ENCODE data around the gene SLC35B4. TPM values are rescaled to one million over a fixed set of nuclear protein-coding genes. Genes with fewer than 3 reads are reported as not detected.
A peak's percentile ranks its signal among the peaks of the same experiment; 100 is the strongest.

The SLC35B4 gene
- total and polyA plus RNA-seq, 2 experiments from 2014 or later, result 12.9 to 22.2 TPM

GRCh38 chr7:134255814-134256213, 60.9 kb downstream of the SLC35B4 start:
- DNase-seq, result no peak
- in situ Hi-C loops (cut with MboI), result no loop called here
- H3K27me3 ChIP-seq (replicated peaks; ENCODE audit: insufficient read depth), result no peaks in the 10 kb centered on the region
- no peaks in the 10 kb centered on the region for H3K9me3 ChIP-seq (ENCODE audit: low read depth)
- TF ChIP-seq EZH2phosphoT487 (IDR thresholded peaks at IDR 0.05; ENCODE audit: insufficient read depth, low read depth) (no peak), EZH2 (IDR thresholded peaks at IDR 0.05; ENCODE audit: insufficient read depth, poor library complexity, severe bottlenecking) (no peak)
- H3K4me2 ChIP-seq (ENCODE audit: unreplicated experiment), result no peak overlapping the region
- H3K9ac ChIP-seq, result no peak overlapping the region
- H3F3A ChIP-seq (ENCODE audit: insufficient read depth), result no peaks in the 10 kb centered on the region
- whole genome bisulfite sequencing, 2 experiments (ENCODE audit: low coverage in 1 of 2, low lambda C conversion rate in 2 of 2, missing lambda C conversion rate in 2 of 2), result 52 to 53% methylated on average over 5 of the region's 5 CpGs
- H3K9me2 ChIP-seq (ENCODE audit: insufficient read depth), result no peaks in the 10 kb centered on the region
- no peaks in the 10 kb centered on the region for H4K20me1 ChIP-seq (ENCODE audit: insufficient read depth)
- H3K36me3 ChIP-seq (ENCODE audit: low read depth), result no peaks in the 10 kb centered on the region
- no peak overlapping the region for H2AFZ ChIP-seq
- H3K27ac ChIP-seq, result no peak overlapping the region
- H3K79me2 ChIP-seq (ENCODE audit: insufficient read depth), result no peaks in the 10 kb centered on the region
- no peaks in the 10 kb centered on the region for H3K4me1 ChIP-seq (ENCODE audit: insufficient read depth)
- no peak overlapping the region for H3K4me3 ChIP-seq

GRCh38 chr7:134254311-134254710, 62.4 kb downstream of the SLC35B4 start:
- H3K9me2 ChIP-seq (ENCODE audit: insufficient read depth), result no peaks in the 10 kb centered on the region
- no peak overlapping the region for H3K9ac ChIP-seq
- no peaks in the 10 kb centered on the region for H3K36me3 ChIP-seq (ENCODE audit: low read depth)
- H3K4me1 ChIP-seq (ENCODE audit: insufficient read depth), result no peaks in the 10 kb centered on the region
- no peak overlapping the region for H2AFZ ChIP-seq
- in situ Hi-C loops (cut with MboI), result no loop called here
- no peak overlapping the region for H3K27ac ChIP-seq
- 69 to 79% methylated on average over 3 of the region's 3 CpGs for WGBS, 2 experiments (ENCODE audit: low coverage in 1 of 2, low lambda C conversion rate in 2 of 2, missing lambda C conversion rate in 2 of 2)
- no peaks in the 10 kb centered on the region for H3K27me3 ChIP-seq (replicated peaks; ENCODE audit: insufficient read depth)
- DNase-seq, result peak; percentile 9
- no peaks in the 10 kb centered on the region for H4K20me1 ChIP-seq (ENCODE audit: insufficient read depth)
- H3K4me3 ChIP-seq, result no peak overlapping the region
- H3F3A ChIP-seq (ENCODE audit: insufficient read depth), result no peaks in the 10 kb centered on the region
- no peak overlapping the region for H3K4me2 ChIP-seq (ENCODE audit: unreplicated experiment)
- TF ChIP-seq EZH2phosphoT487 (IDR thresholded peaks at IDR 0.05; ENCODE audit: insufficient read depth, low read depth) (no peak), EZH2 (IDR thresholded peaks at IDR 0.05; ENCODE audit: insufficient read depth, poor library complexity, severe bottlenecking) (no peak)
- no peaks in the 10 kb centered on the region for H3K9me3 ChIP-seq (ENCODE audit: low read depth)
- H3K79me2 ChIP-seq (ENCODE audit: insufficient read depth), result no peaks in the 10 kb centered on the region

- TF ChIP-seq EZH2 (IDR thresholded peaks at IDR 0.05; ENCODE audit: insufficient read depth, poor library complexity, severe bottlenecking) (no peak), EZH2phosphoT487 (IDR thresholded peaks at IDR 0.05; ENCODE audit: insufficient read depth, low read depth) (no peak)
- in situ Hi-C loops (cut with MboI), result no loop called here
- no peaks in the 10 kb centered on the region; the same call in 1 of the 2 replicates for H3K27me3 ChIP-seq (replicated peaks; ENCODE audit: insufficient read depth)
- H3K9ac ChIP-seq, result no peak overlapping the region
- no peak for DNase-seq
- H3K9me3 ChIP-seq (ENCODE audit: low read depth), result no peaks in the 10 kb centered on the region
- H3K4me3 ChIP-seq, result no peak overlapping the region
- no peak overlapping the region for H3K27ac ChIP-seq
- H4K20me1 ChIP-seq (ENCODE audit: insufficient read depth), result no peaks in the 10 kb centered on the region
- H3K36me3 ChIP-seq (ENCODE audit: low read depth), result no peaks in the 10 kb centered on the region
- H3K4me2 ChIP-seq (ENCODE audit: unreplicated experiment), result no peak overlapping the region
- no peak overlapping the region for H2AFZ ChIP-seq
- 21 to 35% methylated on average over 3 of the region's 3 CpGs for WGBS, 2 experiments (ENCODE audit: low coverage in 1 of 2, low lambda C conversion rate in 2 of 2, missing lambda C conversion rate in 2 of 2)
- H3K4me1 ChIP-seq (ENCODE audit: insufficient read depth), result no peaks in the 10 kb centered on the region
- H3K79me2 ChIP-seq (ENCODE audit: insufficient read depth), result no peaks in the 10 kb centered on the region
- H3K9me2 ChIP-seq (ENCODE audit: insufficient read depth), result no peaks in the 10 kb centered on the region
- no peaks in the 10 kb centered on the region for H3F3A ChIP-seq (ENCODE audit: insufficient read depth)
Observed at GRCh38 chr7:134248196-134248595, 68.5 kb downstream of the SLC35B4 start.

GRCh38 chr7:134246761-134247160, 70.0 kb downstream of the SLC35B4 start:
- H2AFZ ChIP-seq, result no peak overlapping the region
- H3K9me2 ChIP-seq (ENCODE audit: insufficient read depth), result no peaks in the 10 kb centered on the region
- no peak overlapping the region for H3K4me2 ChIP-seq (ENCODE audit: unreplicated experiment)
- H3K36me3 ChIP-seq (ENCODE audit: low read depth), result no peaks in the 10 kb centered on the region
- DNase-seq, result no peak
- TF ChIP-seq EZH2 (IDR thresholded peaks at IDR 0.05; ENCODE audit: insufficient read depth, poor library complexity, severe bottlenecking) (no peak), EZH2phosphoT487 (IDR thresholded peaks at IDR 0.05; ENCODE audit: insufficient read depth, low read depth) (no peak)
- no peaks in the 10 kb centered on the region; the same call in 1 of the 2 replicates for H3K27me3 ChIP-seq (replicated peaks; ENCODE audit: insufficient read depth)
- H3K4me1 ChIP-seq (ENCODE audit: insufficient read depth), result no peaks in the 10 kb centered on the region
- in situ Hi-C loops (cut with MboI), result no loop called here
- H3K9ac ChIP-seq, result no peak overlapping the region
- no peaks in the 10 kb centered on the region for H4K20me1 ChIP-seq (ENCODE audit: insufficient read depth)
- no peak overlapping the region for H3K27ac ChIP-seq
- no peaks in the 10 kb centered on the region for H3K9me3 ChIP-seq (ENCODE audit: low read depth)
- no peaks in the 10 kb centered on the region for H3K79me2 ChIP-seq (ENCODE audit: insufficient read depth)
- no peaks in the 10 kb centered on the region for H3F3A ChIP-seq (ENCODE audit: insufficient read depth)
- no peak overlapping the region for H3K4me3 ChIP-seq
- 58 to 65% methylated on average over 2 of the region's 2 CpGs for WGBS, 2 experiments (ENCODE audit: low coverage in 1 of 2, low lambda C conversion rate in 2 of 2, missing lambda C conversion rate in 2 of 2)

GRCh38 chr7:134246347-134246746, 70.4 kb downstream of the SLC35B4 start:
- H3K9ac ChIP-seq, result no peak overlapping the region
- no peak overlapping the region for H2AFZ ChIP-seq
- no peak overlapping the region for H3K4me3 ChIP-seq
- no peaks in the 10 kb centered on the region; the same call in 1 of the 2 replicates for H3K27me3 ChIP-seq (replicated peaks; ENCODE audit: insufficient read depth)
- no peak overlapping the region for H3K4me2 ChIP-seq (ENCODE audit: unreplicated experiment)
- H3K4me1 ChIP-seq (ENCODE audit: insufficient read depth), result no peaks in the 10 kb centered on the region
- in situ Hi-C loops (cut with MboI), result no loop called here
- H3K9me3 ChIP-seq (ENCODE audit: low read depth), result no peaks in the 10 kb centered on the region
- H4K20me1 ChIP-seq (ENCODE audit: insufficient read depth), result no peaks in the 10 kb centered on the region
- no peaks in the 10 kb centered on the region for H3F3A ChIP-seq (ENCODE audit: insufficient read depth)
- H3K36me3 ChIP-seq (ENCODE audit: low read depth), result no peaks in the 10 kb centered on the region
- DNase-seq, result no peak
- TF ChIP-seq EZH2 (IDR thresholded peaks at IDR 0.05; ENCODE audit: insufficient read depth, poor library complexity, severe bottlenecking) (no peak), EZH2phosphoT487 (IDR thresholded peaks at IDR 0.05; ENCODE audit: insufficient read depth, low read depth) (no peak)
- H3K79me2 ChIP-seq (ENCODE audit: insufficient read depth), result no peaks in the 10 kb centered on the region
- no peak overlapping the region for H3K27ac ChIP-seq
- WGBS, 2 experiments (ENCODE audit: low coverage in 1 of 2, low lambda C conversion rate in 2 of 2, missing lambda C conversion rate in 2 of 2), result 49 to 62% methylated on average over 3 of the region's 3 CpGs
- H3K9me2 ChIP-seq (ENCODE audit: insufficient read depth), result no peaks in the 10 kb centered on the region

Measured in GM23248 (cell line).